ENCODE results near the gene MRPL17.

DNA sequence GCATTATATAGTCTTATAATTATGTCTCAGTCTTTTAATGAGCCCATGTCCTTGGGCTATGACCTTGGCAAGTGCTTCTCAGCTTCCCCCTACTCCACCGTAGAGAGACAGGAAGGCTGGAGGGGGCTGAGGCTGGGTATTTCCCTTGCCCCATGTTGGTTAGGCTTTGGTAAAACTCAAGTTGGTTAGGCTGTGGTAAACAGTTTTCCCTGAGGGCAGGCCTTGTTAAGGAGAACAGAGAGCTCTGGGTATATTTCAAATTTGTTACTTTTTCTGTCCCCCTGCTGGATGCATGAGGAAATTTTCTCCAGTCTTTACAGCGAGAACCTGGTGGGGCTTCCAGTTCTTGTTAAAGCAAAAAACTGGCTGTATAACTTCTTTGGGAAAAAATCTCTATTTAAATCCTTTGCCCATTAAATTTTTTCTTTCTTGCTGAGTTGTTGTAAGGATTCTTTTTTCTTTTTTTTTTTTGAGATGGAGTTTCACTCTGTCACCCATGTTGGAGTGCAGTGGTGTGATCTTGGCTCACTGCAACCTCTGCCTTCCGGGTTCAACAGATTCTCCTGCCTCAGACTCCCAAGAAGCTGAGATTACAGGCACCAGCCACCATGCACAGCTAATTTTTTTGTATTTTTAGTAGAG lies 15.3 kb downstream of the MRPL17 start:
- TF ChIP-seq, protein P1, sequence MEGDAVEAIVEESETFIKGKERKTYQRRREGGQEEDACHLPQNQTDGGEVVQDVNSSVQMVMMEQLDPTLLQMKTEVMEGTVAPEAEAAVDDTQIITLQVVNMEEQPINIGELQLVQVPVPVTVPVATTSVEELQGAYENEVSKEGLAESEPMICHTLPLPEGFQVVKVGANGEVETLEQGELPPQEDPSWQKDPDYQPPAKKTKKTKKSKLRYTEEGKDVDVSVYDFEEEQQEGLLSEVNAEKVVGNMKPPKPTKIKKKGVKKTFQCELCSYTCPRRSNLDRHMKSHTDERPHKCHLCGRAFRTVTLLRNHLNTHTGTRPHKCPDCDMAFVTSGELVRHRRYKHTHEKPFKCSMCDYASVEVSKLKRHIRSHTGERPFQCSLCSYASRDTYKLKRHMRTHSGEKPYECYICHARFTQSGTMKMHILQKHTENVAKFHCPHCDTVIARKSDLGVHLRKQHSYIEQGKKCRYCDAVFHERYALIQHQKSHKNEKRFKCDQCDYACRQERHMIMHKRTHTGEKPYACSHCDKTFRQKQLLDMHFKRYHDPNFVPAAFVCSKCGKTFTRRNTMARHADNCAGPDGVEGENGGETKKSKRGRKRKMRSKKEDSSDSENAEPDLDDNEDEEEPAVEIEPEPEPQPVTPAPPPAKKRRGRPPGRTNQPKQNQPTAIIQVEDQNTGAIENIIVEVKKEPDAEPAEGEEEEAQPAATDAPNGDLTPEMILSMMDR (IDR thresholded peaks at IDR 0.05; ENCODE audit: insufficient read depth, low read depth, low read length): peak; percentile 55
- no peak for TF ChIP-seq EZH2 (IDR thresholded peaks at IDR 0.05; ENCODE audit: insufficient read depth, low read length)

Data from astrocyte (in vitro differentiated cells and primary cell).